Mammary epithelial cell (primary cell): ENCODE results near the gene AMBP.

Experiments used
- CTCF ChIP-seq, 2 donors: IDR thresholded peaks in 1 of 2; conservative IDR thresholded peaks in 1 of 2; 2 replicates each; pipeline ENCODE4 v1.5.1; 2011 to 2012; ENCODE audit warnings: inconsistent platforms in 2 of 2, low read length in 2 of 2, mild to moderate bottlenecking in 2 of 2, control low read depth in 1 of 2, low read depth in 1 of 2; ENCODE audit not compliant: insufficient read depth in 1 of 2; ENCODE audit errors: extremely low read depth in 1 of 2
- EZH2 ChIP-seq: IDR thresholded peaks from 2 replicates; pipeline ENCODE4 v1.6.1; 2012; ENCODE audit warnings: low read length, inconsistent platforms, borderline replicate concordance

- no peak for TF ChIP-seq CTCF (conservative IDR thresholded peaks at IDR 0.05 in 1 of 2, IDR thresholded peaks at IDR 0.05 in 1 of 2; ENCODE audit: extremely low read depth in 1 of 2, insufficient read depth in 1 of 2, low read depth in 1 of 2, low read length in 2 of 2)
- TF ChIP-seq EZH2: no peak
Measured at GRCh38 chr9:114116126-114116747, 38.1 kb upstream of the AMBP start.
